HEK293 (cell line): ENCODE measurements around the gene PLBD1.
A peak's percentile ranks its signal among the peaks of the same experiment; 100 is the strongest.

ENCODE experiments used
- CTCF ChIA-PET: fragments of 350-600 bp; formaldehyde crosslinking; extraction: SDS; loops from one replicate; lab custom pipeline; 2021; ENCODE audit warnings: antibody characterized with exemption; lab: Yijun Ruan, JAX
- POLR2A ChIA-PET: fragments of 300-600 bp; formaldehyde crosslinking; extraction: SDS; loops from one replicate; lab custom pipeline; 2020; ENCODE audit warnings: antibody characterized with exemption, inconsistent platforms; lab: Yijun Ruan, JAX
- H3K27ac ChIP-seq: fragments of 200-500 bp; sonication (Bioruptor generic); 2 replicates; pipeline ENCODE4 v1.5.1; 2014; ENCODE audit warnings: low read depth, low read length, control low read depth, inconsistent platforms; ENCODE audit errors: extremely low read depth
- H3K36me3 ChIP-seq, 2 experiments: fragments of 200-500 bp in 1 of 2; sonication (Bioruptor generic) in 1 of 2; 1 replicate in 1 of 2; 2 replicates in 1 of 2; pipeline ENCODE4 v1.5.1; 2014 to 2017; ENCODE audit warnings: inconsistent platforms in 2 of 2, low read length in 2 of 2; ENCODE audit not compliant: control insufficient read depth in 2 of 2, insufficient read depth in 1 of 2
- H3K4me1 ChIP-seq: fragments of 200-500 bp; sonication (Bioruptor generic); 2 replicates; pipeline ENCODE4 v1.5.1; 2014; ENCODE audit warnings: mild to moderate bottlenecking, low read length, inconsistent platforms; ENCODE audit not compliant: control insufficient read depth, insufficient read depth
- H3K4me3 ChIP-seq: 2 replicates; pipeline ENCODE4 v1.5.1; 2011; ENCODE audit warnings: low read depth, mild to moderate bottlenecking, control low read depth, low read length, moderate library complexity
- H3K9me3 ChIP-seq: fragments of 200-500 bp; sonication (Bioruptor generic); 2 replicates; pipeline ENCODE4 v1.5.1; 2014; ENCODE audit warnings: low read depth, low read length, inconsistent platforms; ENCODE audit not compliant: control insufficient read depth, insufficient read depth
- AEBP2 ChIP-seq: fragments of 450-650 bp; formaldehyde crosslinking; IDR thresholded peaks from 2 replicates; pipeline ENCODE4 v1.5.1; 2016; ENCODE audit warnings: missing biosample characterization, missing genetic modification characterization, borderline replicate concordance
- IKZF3 ChIP-seq: fragments of 450-650 bp; IDR thresholded peaks from 2 replicates; pipeline ENCODE4 v1.5.0; 2018; ENCODE audit warnings: missing biosample characterization, mild to moderate bottlenecking, missing genetic modification characterization, moderate library complexity
- KLF8 ChIP-seq: fragments of 450-650 bp; formaldehyde crosslinking; IDR thresholded peaks from 2 replicates; pipeline ENCODE4 v1.5.1; 2016; ENCODE audit warnings: missing biosample characterization, missing genetic modification characterization
- PRDM2 ChIP-seq: fragments of 450-650 bp; formaldehyde crosslinking; IDR thresholded peaks from 2 replicates; pipeline ENCODE4 v1.5.1; 2016; ENCODE audit warnings: missing biosample characterization, missing genetic modification characterization, borderline replicate concordance
- RBAK ChIP-seq: fragments of 450-650 bp; formaldehyde crosslinking; IDR thresholded peaks from 2 replicates; pipeline ENCODE4 v1.5.1; 2016; ENCODE audit warnings: missing biosample characterization, missing genetic modification characterization
- SETDB1 ChIP-seq: IDR thresholded peaks from one replicate; pipeline ENCODE4 v1.6.1; 2017; ENCODE audit warnings: mild to moderate bottlenecking, low read length, moderate library complexity, mixed read lengths; ENCODE audit not compliant: insufficient read length
- TRIM28 ChIP-seq: IDR thresholded peaks from 2 replicates; pipeline ENCODE4 v1.6.1; 2011; ENCODE audit warnings: low read length, control low read depth, borderline replicate concordance
- ZNF146 ChIP-seq: fragments of 450-650 bp; formaldehyde crosslinking; IDR thresholded peaks from 2 replicates; pipeline ENCODE4 v1.5.1; 2016; ENCODE audit warnings: missing biosample characterization, missing genetic modification characterization
- ZNF175 ChIP-seq: fragments of 450-650 bp; formaldehyde crosslinking; IDR thresholded peaks from 2 replicates; pipeline ENCODE4 v1.5.1; 2016; ENCODE audit warnings: missing biosample characterization, missing genetic modification characterization
- ZNF184 ChIP-seq: fragments of 450-650 bp; IDR thresholded peaks from 2 replicates; pipeline ENCODE4 v1.5.1; 2018; ENCODE audit warnings: missing biosample characterization, mild to moderate bottlenecking, missing genetic modification characterization
- ZNF19 ChIP-seq: fragments of 450-650 bp; formaldehyde crosslinking; IDR thresholded peaks from 2 replicates; pipeline ENCODE4; 2016; ENCODE audit warnings: missing biosample characterization, missing genetic modification characterization, low read depth
- ZNF2 ChIP-seq: fragments of 450-650 bp; formaldehyde crosslinking; IDR thresholded peaks from 2 replicates; pipeline ENCODE4 v1.5.1; 2016; ENCODE audit warnings: missing biosample characterization, missing genetic modification characterization
- ZNF274 ChIP-seq, 2 experiments: fragments of 200-500 bp in 1 of 2; fragments of 450-650 bp in 1 of 2; sonication (Bioruptor generic) in 1 of 2; formaldehyde crosslinking in 1 of 2; IDR thresholded peaks; 2 replicates each; pipeline versions ENCODE4 v1.5.1 to v1.6.1; 2014 to 2016; ENCODE audit warnings: borderline replicate concordance in 1 of 2, inconsistent platforms in 1 of 2, low read length in 1 of 2, missing biosample characterization in 1 of 2, missing genetic modification characterization in 1 of 2
- ZNF549 ChIP-seq: fragments of 450-650 bp; IDR thresholded peaks from 2 replicates; pipeline ENCODE4 v1.5.1; 2018; ENCODE audit warnings: missing biosample characterization, missing genetic modification characterization, mild to moderate bottlenecking, inconsistent platforms, moderate library complexity
- ZNF555 ChIP-seq: fragments of 450-650 bp; formaldehyde crosslinking; conservative IDR thresholded peaks from 2 replicates; pipeline ENCODE4 v1.5.1; 2017; ENCODE audit warnings: missing biosample characterization, mild to moderate bottlenecking, missing genetic modification characterization, inconsistent platforms
- ZNF629 ChIP-seq: fragments of 450-650 bp; formaldehyde crosslinking; IDR thresholded peaks from 2 replicates; pipeline ENCODE4 v1.5.1; 2017; ENCODE audit warnings: missing biosample characterization, missing genetic modification characterization
- ZNF677 ChIP-seq: fragments of 450-650 bp; IDR thresholded peaks from 2 replicates; pipeline ENCODE4 v1.5.0; 2018; ENCODE audit warnings: missing biosample characterization, mild to moderate bottlenecking, missing genetic modification characterization, moderate library complexity
- ZNF785 ChIP-seq: fragments of 450-650 bp; formaldehyde crosslinking; IDR thresholded peaks from 2 replicates; pipeline ENCODE4 v1.5.1; 2016; ENCODE audit warnings: missing biosample characterization, missing genetic modification characterization
- ZNF791 ChIP-seq: fragments of 450-650 bp; formaldehyde crosslinking; IDR thresholded peaks from 2 replicates; pipeline ENCODE4 v1.5.1; 2016; ENCODE audit warnings: missing biosample characterization, missing genetic modification characterization
- TF ChIP-seq, protein P1 (sequence below): fragments of 450-650 bp; formaldehyde crosslinking; optimal IDR thresholded peaks from 2 replicates; pipeline ENCODE3; 2016; ENCODE audit warnings: missing biosample characterization, mild to moderate bottlenecking, missing genetic modification characterization
- TF ChIP-seq, protein P2 (sequence below): fragments of 450-650 bp; formaldehyde crosslinking; IDR thresholded peaks from 2 replicates; pipeline ENCODE4 v1.5.1; 2016; ENCODE audit warnings: missing biosample characterization, missing genetic modification characterization

PLBD1 gene

DNA sequence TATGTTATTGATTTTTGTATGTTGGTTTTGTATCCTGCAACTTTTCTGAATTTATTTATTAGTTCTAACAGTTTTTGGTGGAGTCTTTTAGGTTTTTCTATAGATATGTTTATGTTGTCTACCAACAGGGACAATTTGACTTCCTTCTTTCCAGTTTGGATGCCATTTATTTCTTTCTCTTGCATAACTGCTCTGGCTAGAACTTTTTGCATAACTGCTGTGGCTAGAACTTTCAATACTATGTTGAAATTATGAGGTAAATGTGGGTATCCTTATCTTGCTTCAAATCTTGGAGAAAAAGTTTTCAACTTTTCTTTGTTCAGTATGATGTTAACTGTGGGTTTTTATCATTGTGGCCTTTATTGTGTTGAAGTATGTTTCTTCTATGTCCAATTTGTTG is 39.9 kb upstream of the PLBD1 start:
- H3K27ac ChIP-seq = no peak overlapping the region
- no peaks in the 10 kb centered on the region for H3K4me1 ChIP-seq
- H3K36me3 ChIP-seq = no peaks in the 10 kb centered on the region
- CTCF ChIA-PET = no interaction called here
- POLR2A ChIA-PET = no interaction called here
- H3K4me3 ChIP-seq = no peak overlapping the region
- H3K9me3 ChIP-seq = no peaks in the 10 kb centered on the region
- TF ChIP-seq ZNF791 (tag by site-specific recombination) (no peak), KLF8 (tag by site-specific recombination) (no peak), RBAK (no peak), ZNF555 (tag by site-specific recombination) (no peak), ZNF146 (tag by site-specific recombination) (no peak), ZNF175 (tag by site-specific recombination) (no peak), ZNF549 (tag by site-specific recombination) (no peak), TRIM28 (no peak), IKZF3 (tag by site-specific recombination) (no peak), PRDM2 (tag by site-specific recombination) (no peak), ZNF677 (tag by site-specific recombination) (no peak), ZNF2 (tag by site-specific recombination) (no peak), ZNF19 (tag by site-specific recombination) (no peak), AEBP2 (tag by site-specific recombination) (no peak)
- TF ChIP-seq, protein P1, sequence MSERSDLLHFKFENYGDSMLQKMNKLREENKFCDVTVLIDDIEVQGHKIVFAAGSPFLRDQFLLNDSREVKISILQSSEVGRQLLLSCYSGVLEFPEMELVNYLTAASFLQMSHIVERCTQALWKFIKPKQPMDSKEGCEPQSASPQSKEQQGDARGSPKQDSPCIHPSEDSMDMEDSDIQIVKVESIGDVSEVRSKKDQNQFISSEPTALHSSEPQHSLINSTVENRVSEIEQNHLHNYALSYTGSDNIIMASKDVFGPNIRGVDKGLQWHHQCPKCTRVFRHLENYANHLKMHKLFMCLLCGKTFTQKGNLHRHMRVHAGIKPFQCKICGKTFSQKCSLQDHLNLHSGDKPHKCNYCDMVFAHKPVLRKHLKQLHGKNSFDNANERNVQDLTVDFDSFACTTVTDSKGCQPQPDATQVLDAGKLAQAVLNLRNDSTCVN (tag by site-specific recombination) = no peak

- ChIA-PET POLR2A (no interaction called here), CTCF (no interaction called here)
- Histone ChIP-seq H3K27ac (no peak overlapping the region), H3K9me3 (no peaks in the 10 kb centered on the region), H3K4me1 (no peaks in the 10 kb centered on the region), H3K36me3 (no peaks in the 10 kb centered on the region), H3K4me3 (no peak overlapping the region)
- TF ChIP-seq ZNF629 = no peak
- peak; percentile 97 for TF ChIP-seq SETDB1
- peak; percentile 95 for TF ChIP-seq TRIM28
- TF ChIP-seq ZNF274 (IDR thresholded peaks at IDR 0.05; ENCODE audit: low read length) = no peak
- no peak for TF ChIP-seq ZNF274 (tag by site-specific recombination; IDR thresholded peaks at IDR 0.05; ENCODE audit: borderline replicate concordance)
- TF ChIP-seq, protein P2, sequence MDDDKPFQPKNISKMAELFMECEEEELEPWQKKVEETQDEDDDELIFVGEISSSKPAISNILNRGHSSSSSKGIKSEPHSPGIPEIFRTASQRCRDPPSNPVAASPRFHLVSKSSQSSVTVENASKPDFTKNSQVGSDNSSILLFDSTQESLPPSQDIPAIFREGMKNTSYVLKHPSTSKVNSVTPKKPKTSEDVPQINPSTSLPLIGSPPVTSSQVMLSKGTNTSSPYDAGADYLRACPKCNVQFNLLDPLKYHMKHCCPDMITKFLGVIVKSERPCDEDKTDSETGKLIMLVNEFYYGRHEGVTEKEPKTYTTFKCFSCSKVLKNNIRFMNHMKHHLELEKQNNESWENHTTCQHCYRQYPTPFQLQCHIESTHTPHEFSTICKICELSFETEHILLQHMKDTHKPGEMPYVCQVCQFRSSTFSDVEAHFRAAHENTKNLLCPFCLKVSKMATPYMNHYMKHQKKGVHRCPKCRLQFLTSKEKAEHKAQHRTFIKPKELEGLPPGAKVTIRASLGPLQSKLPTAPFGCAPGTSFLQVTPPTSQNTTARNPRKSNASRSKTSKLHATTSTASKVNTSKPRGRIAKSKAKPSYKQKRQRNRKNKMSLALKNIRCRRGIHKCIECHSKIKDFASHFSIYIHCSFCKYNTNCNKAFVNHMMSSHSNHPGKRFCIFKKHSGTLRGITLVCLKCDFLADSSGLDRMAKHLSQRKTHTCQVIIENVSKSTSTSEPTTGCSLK (tag by site-specific recombination) = no peak
- no peak for TF ChIP-seq ZNF785 (tag by site-specific recombination)
- TF ChIP-seq ZNF184 = peak; percentile 31; the same call in 1 of the 2 replicates
Measured at GRCh38 chr12:14605401-14605989, 37.8 kb upstream of the PLBD1 start.
